GM18505 (cell line): ENCODE data around the gene MB21D2.

Experiments used
- ATAC-seq: cut with Tn5 transposase; IDR thresholded peaks from one replicate; pipeline ENCODE4 v1.9.1; 2021; ENCODE audit not compliant: unreplicated experiment
- POLR2A ChIP-seq: IDR thresholded peaks from 4 replicates; pipeline ENCODE4 v1.6.1; 2011; ENCODE audit warnings: borderline replicate concordance; ENCODE audit not compliant: insufficient read depth, insufficient read length; ENCODE audit errors: extremely low read depth

MB21D2 gene

GRCh38 chr3:192933259-192933658, 15.6 kb upstream of the MB21D2 start:
- ATAC-seq, result no peak
- no peak for TF ChIP-seq POLR2A

DNA sequence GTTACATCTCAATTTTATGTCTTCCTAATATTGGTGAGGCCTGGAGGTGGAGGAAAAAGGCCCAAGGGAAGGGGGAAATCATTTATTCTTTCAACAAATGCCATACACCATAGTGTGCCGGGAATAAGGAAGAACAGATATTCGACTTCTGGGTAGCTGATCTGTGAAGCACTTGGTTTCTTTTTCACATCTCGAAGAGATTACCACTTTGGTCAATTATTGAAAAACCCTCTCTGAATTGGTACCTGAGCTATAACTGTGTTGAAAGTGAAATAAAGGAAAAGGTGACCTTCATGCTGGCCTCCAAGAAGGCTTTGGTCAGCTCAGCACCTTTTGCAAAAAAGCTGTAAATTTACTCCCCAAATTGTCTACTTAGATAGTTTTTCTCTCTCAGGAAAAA, 14.2 kb upstream of the MB21D2 start:
- TF ChIP-seq POLR2A, result no peak
- ATAC-seq, result no peak

DNA sequence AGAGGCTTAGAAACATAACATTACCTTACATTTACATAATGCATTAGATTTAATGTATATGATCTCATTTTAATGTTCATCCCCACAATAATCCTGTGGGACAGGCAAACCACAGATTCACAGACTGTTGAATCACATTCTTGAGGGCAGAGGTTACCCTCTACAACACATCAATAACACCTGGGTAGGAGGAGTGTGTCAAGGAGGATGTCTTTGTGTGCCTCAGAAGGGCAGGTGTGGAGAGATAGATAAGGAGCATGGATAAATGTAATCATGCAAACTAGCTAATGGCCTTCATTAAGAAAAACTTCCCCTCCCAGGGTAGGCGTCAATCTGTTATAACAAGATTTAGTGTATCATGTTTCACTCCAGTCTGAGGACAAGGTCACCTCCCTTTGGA, 12.9 kb upstream of the MB21D2 start:
- TF ChIP-seq POLR2A, result no peak
- no peak for ATAC-seq

- no peak for ATAC-seq
- TF ChIP-seq POLR2A, result no peak
Measured at GRCh38 chr3:192929755-192930547, 12.3 kb upstream of the MB21D2 start.

GRCh38 chr3:192929146-192929545, 11.5 kb upstream of the MB21D2 start:
- TF ChIP-seq POLR2A, result no peak
- ATAC-seq, result no peak

- TF ChIP-seq POLR2A, result no peak
- no peak for ATAC-seq
Measured at GRCh38 chr3:192928720-192929119, 11.1 kb upstream of the MB21D2 start.

GRCh38 chr3:192928016-192928415, 10.4 kb upstream of the MB21D2 start:
- ATAC-seq, result no peak

GRCh38 chr3:192927016-192927415, 9.4 kb upstream of the MB21D2 start:
- ATAC-seq, result no peak
- no peak for TF ChIP-seq POLR2A

More at GRCh38 chr3:192928016-192928415, 10.4 kb upstream of the MB21D2 start:
- no peak for TF ChIP-seq POLR2A

DNA sequence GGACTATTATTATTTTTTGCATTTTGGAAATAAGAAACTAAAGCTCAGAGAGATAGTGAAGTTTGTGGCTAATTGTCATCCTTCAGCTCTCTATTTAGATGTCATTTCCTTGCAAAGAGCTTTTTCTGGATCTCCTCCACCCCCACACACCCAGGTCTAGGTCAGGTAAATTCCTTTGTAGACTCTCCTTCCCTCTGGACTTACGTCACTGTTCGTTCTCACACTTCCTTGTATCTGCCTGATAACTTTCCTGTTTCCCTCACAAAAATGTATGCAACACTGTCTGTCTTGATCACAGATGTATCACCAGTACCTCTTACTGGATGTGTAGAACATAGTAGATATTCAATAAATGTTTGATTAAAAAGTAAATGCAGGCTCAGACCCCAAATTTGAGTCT, 6.1 kb upstream of the MB21D2 start:
- TF ChIP-seq POLR2A, result no peak
- no peak for ATAC-seq

- no peak for ATAC-seq
- TF ChIP-seq POLR2A, result no peak
Measured at GRCh38 chr3:192921793-192922192, 4.1 kb upstream of the MB21D2 start.

GRCh38 chr3:192920411-192920810, 2.8 kb upstream of the MB21D2 start:
- no peak for ATAC-seq
- no peak for TF ChIP-seq POLR2A

DNA sequence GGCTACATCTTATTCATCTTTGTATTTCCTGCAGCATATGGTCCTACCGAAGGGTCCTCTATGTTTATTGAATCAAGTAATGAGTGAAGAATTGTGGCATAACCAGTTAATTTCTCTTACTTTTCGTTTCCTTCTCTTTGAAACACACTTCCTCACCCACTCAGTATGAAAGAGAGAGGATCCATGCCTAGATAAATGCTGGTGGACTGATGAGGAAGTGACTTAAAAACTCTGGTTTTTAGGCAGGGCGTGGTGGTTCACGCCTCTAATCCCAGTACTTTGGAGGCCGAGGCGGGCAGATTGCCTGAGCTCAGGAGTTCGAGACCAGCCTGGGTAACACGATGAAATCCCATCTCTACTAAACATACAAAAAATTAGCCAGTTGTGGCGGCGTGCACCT, 2.2 kb upstream of the MB21D2 start:
- no peak for ATAC-seq
- no peak for TF ChIP-seq POLR2A

DNA sequence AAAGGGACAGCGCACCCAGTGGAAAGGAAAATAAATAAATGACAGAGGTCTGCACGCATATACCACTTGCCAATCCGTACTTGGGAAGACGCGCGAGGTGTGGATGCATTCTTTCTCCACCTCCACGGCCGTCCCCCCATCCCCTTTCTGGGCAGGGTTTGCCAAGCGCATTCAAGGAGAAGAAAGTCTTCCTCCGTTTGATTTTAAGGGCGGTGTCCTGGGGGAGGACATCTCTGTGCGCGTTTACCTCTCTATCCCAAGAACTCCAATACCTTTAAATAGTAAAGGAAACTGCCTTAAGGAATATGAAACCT, 576 bp upstream of the MB21D2 start:
- no peak for ATAC-seq
- no peak for TF ChIP-seq POLR2A

DNA sequence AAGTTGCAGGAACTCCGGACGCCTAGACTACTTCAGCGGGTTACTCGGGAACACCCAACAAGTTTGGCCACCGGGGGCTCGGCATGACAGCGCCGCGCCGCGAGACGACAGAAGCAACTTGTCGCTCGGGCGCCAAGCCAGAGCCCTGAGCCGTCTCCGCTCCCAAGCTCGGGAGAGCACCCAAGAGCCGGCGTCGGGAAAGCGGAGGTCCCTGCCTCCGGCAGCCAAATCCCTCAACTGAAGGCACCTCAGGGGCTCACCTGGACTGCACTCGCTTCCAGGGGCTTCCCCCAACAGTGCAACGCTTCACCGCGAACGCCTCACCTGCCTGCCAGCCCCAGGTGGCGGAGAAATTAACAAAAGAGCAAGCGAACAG, 640 bp downstream of the MB21D2 start:
- TF ChIP-seq POLR2A, result no peak
- ATAC-seq, result no peak
